ENCODE measurements around the gene CSNK2A3. TPM values are rescaled to one million over a fixed set of nuclear protein-coding genes. Genes with fewer than 3 reads are reported as not detected.

The CSNK2A3 gene
- total and polyA plus RNA-seq, 9 of the 15 experiments (the other 6 are each of a cell fraction or from before 2014, with no cell fraction given) = 0.33 to 6.1 (median 1.8) TPM

- Histone ChIP-seq H3K36me3 (ENCODE audit: control insufficient read depth, insufficient read depth, low read length) (no peaks in the 10 kb centered on the region), H3K4me1 (replicated peaks in 1 of 2; ENCODE audit: control insufficient read depth in 2 of 2, insufficient read depth in 2 of 2, low read length in 2 of 2) (no peaks in the 10 kb centered on the region), H3K27ac (ENCODE audit: extremely low read depth, low read depth, low read length) (no peak overlapping the region), H3K9ac (ENCODE audit: insufficient read depth in 1 of 2, low read depth in 2 of 2, low read length in 2 of 2) (no peak overlapping the region), H3K27me3 (ENCODE audit: control insufficient read depth in 2 of 2, insufficient read depth in 2 of 2, low read length in 2 of 2) (peaks cover 0 to 13% of the 10 kb centered on the region in 2 experiments; a peak in 2 of 5 replicates), H2AFZ (ENCODE audit: low read depth, low read length) (no peak overlapping the region), H3K4me2 (ENCODE audit: insufficient read depth, low read length) (no peak overlapping the region), H3K79me2 (ENCODE audit: control insufficient read depth, insufficient read depth, low read length) (no peaks in the 10 kb centered on the region), H3K9me1 (ENCODE audit: control insufficient read depth, insufficient read depth, low read length) (no peaks in the 10 kb centered on the region), H3K9me3 (replicated peaks; ENCODE audit: control insufficient read depth, insufficient read depth, low read depth, low read length) (no peaks in the 10 kb centered on the region), H4K20me1 (replicated peaks; ENCODE audit: control insufficient read depth, insufficient read depth, low read length) (no peaks in the 10 kb centered on the region), H3K4me3 (no peak overlapping the region)
- in situ Hi-C loops (cut with MboI) = no loop called here
- intact Hi-C loops (cut with micrococcal nuclease) = no loop called here
- DNase-seq (ENCODE audit: extremely low read depth in 1 of 4, low spot score in 3 of 4) = no peak
- FAIRE-seq = no peak
- ATAC-seq = no peak
- ChIA-PET CTCF (ENCODE audit: low intra/inter-chr PET ratio) (no interaction called here), POLR2A (no interaction called here)
- 0% methylated on average over 2 of the region's 2 CpGs for WGBS (ENCODE audit: insufficient coverage, low coverage, missing lambda C conversion rate)
- no peak for TF ChIP-seq REST (IDR thresholded peaks at IDR 0.05; ENCODE audit: borderline replicate concordance)
- TF ChIP-seq REST (CRISPR knock-in tag; IDR thresholded peaks at IDR 0.05; ENCODE audit: low read depth) = no peak
- TF ChIP-seq BRD9 (IDR thresholded peaks at IDR 0.05; ENCODE audit: low read depth, partially characterized antibody) = no peak
- peak; percentile 48 for TF ChIP-seq RBM25 (IDR thresholded peaks at IDR 0.05; ENCODE audit: low read depth, low read length, severe bottlenecking)
- BruUV-seq (replicated peaks) = no TSS peak
These were observed 27.3 kb upstream of the CSNK2A3 start for GRCh38 chr11:11380340-11380739.

Data from K562 (cell line).